Sigmoid colon (tissue), 7 donors: Measurements from ENCODE around the gene SAMD7. TPM values are rescaled to one million over a fixed set of nuclear protein-coding genes. Genes with fewer than 3 reads are reported as not detected.

Experiments used
- DNase-seq: peaks from one replicate; pipeline ENCODE4 v3.0.0-alpha.2; 2019
- H3K27ac ChIP-seq, 4 donors: fragments of 200-600 bp; sonication (generic); one replicate each; pipeline ENCODE4 v1.5.1; 2016 to 2019; ENCODE audit warnings: mild to moderate bottlenecking in 1 of 4
- H3K27me3 ChIP-seq, 3 donors: fragments of 200-600 bp; sonication (generic); one replicate each; pipeline ENCODE4 v1.5.1; 2019; ENCODE audit warnings: mild to moderate bottlenecking in 1 of 3
- H3K36me3 ChIP-seq, 4 donors: fragments of 200-600 bp; sonication (generic); one replicate each; pipeline ENCODE4 v1.5.1; 2016 to 2019
- H3K4me1 ChIP-seq, 4 donors: fragments of 200-600 bp; sonication (generic); one replicate each; pipeline ENCODE4 v1.5.1; 2017 to 2019
- H3K4me3 ChIP-seq, 4 donors: fragments of 200-600 bp; sonication (generic); one replicate each; pipeline ENCODE4 v1.5.1; 2017 to 2019; ENCODE audit warnings: mild to moderate bottlenecking in 2 of 4, moderate library complexity in 1 of 4
- H3K9me3 ChIP-seq, 4 donors: fragments of 200-600 bp in 3 of 4; sonication (generic) in 3 of 4; one replicate each; pipeline versions ENCODE4 v1.5.1 to v1.6.1; 2013 to 2019
- EP300 ChIP-seq, 4 donors: sonication (generic); formaldehyde crosslinking; IDR thresholded peaks; one replicate each; pipeline ENCODE4 v1.6.1; 2017; ENCODE audit warnings: antibody characterized with exemption in 4 of 4
- POLR2A ChIP-seq, 2 donors: fragments of 450-650 bp; IDR thresholded peaks; one replicate each; pipeline ENCODE4 v1.6.1; 2016; ENCODE audit warnings: antibody characterized with exemption in 2 of 2, mild to moderate bottlenecking in 2 of 2, moderate library complexity in 2 of 2
- POLR2AphosphoS5 ChIP-seq, 4 donors: sonication (generic); formaldehyde crosslinking; IDR thresholded peaks; one replicate each; pipeline ENCODE4 v1.6.1; 2017; ENCODE audit warnings: antibody characterized with exemption in 4 of 4
- WGBS, 2 donors: extraction: QIAGEN DNeasy Blood & Tissue Kit; methylation state at CpG; one replicate each; pipeline ENCODE4 v1.1.7; 2013; 5-methylcytosine and 5-hydroxymethylcytosine counted together
- intact Hi-C: fragments of 100-400 bp; cut with DNase I; formaldehyde crosslinking; loops from one replicate; pipeline ENCODE4 v1.15.1; 2023
- polyA plus RNA-seq, 3 donors: library from polyadenylated mRNA; stranded (reverse); fragments of 200-250 nt; gene quantifications; one replicate each; pipeline ENCODE4 v1.2.3, GENCODE V29; 2013
- total RNA-seq, 4 donors: library from RNA; depleted of rRNA; stranded (reverse); fragments of >200 nt; gene quantifications; one replicate each; pipeline ENCODE4 v1.1.0, GENCODE V29; 2016
- TF ChIP-seq, protein P1 (sequence below), 4 experiments: fragments of 450-650 bp in 3 of 4; fragments of 200-600 bp in 1 of 4; IDR thresholded peaks; one replicate each; pipeline ENCODE4 v1.5.1; 2016 to 2019; ENCODE audit warnings: antibody characterized with exemption in 4 of 4, mild to moderate bottlenecking in 3 of 4, moderate library complexity in 2 of 4
- donor health status: healthy with polysubstance abuse.
- donor health status: Bipolar disorder and iron deficiency.
- donor health status: healthy.

Gene SAMD7
- total and polyA plus RNA-seq, 7 donors = not detected

DNA sequence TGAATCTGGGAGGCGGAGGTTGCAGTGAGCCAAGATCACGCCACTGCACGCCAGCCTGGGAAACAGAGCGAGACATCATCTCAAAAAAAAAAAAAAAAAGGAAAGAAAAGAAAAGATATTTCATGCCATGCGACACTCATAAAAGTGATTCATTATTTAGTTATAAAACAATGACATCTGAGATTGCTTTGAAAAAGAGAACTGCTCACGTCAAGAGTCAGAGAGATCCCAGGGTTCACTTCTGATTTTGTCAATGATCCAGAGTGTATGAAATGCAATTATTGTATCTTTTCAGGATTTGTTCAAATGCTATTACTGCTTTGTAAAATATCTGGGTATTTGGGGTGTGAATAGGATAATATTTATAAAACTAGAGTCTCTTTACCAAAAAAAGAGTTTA, 6.0 kb upstream of the SAMD7 start:
- no peaks in the 10 kb centered on the region for H3K27me3 ChIP-seq
- H3K27ac ChIP-seq = no peak overlapping the region
- DNase-seq = no peak
- intact Hi-C loops = no loop called here
- TF ChIP-seq POLR2AphosphoS5 (IDR thresholded peaks at IDR 0.05) (no peak), EP300 (IDR thresholded peaks at IDR 0.05) (no peak), POLR2A (IDR thresholded peaks at IDR 0.05) (no peak)
- TF ChIP-seq, protein P1, sequence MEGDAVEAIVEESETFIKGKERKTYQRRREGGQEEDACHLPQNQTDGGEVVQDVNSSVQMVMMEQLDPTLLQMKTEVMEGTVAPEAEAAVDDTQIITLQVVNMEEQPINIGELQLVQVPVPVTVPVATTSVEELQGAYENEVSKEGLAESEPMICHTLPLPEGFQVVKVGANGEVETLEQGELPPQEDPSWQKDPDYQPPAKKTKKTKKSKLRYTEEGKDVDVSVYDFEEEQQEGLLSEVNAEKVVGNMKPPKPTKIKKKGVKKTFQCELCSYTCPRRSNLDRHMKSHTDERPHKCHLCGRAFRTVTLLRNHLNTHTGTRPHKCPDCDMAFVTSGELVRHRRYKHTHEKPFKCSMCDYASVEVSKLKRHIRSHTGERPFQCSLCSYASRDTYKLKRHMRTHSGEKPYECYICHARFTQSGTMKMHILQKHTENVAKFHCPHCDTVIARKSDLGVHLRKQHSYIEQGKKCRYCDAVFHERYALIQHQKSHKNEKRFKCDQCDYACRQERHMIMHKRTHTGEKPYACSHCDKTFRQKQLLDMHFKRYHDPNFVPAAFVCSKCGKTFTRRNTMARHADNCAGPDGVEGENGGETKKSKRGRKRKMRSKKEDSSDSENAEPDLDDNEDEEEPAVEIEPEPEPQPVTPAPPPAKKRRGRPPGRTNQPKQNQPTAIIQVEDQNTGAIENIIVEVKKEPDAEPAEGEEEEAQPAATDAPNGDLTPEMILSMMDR (IDR thresholded peaks at IDR 0.05) = no peak
- no peak overlapping the region for H3K4me3 ChIP-seq
- H3K9me3 ChIP-seq = peaks cover 0 to 11% (median 3%) of the 10 kb centered on the region in 4 donors
- WGBS, 2 donors = 51 to 67% methylated on average over 6 of the region's 6 CpGs
- peaks cover 0 to 6% (median 0%) of the 10 kb centered on the region in 4 donors for H3K4me1 ChIP-seq
- H3K36me3 ChIP-seq = no peaks in the 10 kb centered on the region

DNA sequence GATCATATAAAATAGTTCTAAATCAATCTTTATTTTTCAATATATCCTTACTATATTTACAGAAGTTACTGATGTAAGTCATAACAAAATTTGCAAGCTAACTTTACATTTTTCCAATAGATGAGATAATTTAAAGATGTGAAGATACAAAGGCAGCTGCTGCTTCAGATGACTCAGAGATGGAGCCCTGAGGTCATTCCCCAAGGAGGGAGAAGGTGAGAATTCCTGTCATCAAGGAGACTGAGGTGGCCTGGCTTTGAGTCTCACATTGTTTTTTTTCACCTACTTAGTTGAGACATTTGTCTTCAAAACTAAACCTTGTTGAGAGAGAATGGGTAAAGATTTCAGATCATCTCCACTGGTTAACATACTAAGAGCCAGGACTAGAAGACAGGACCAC, 3.9 kb upstream of the SAMD7 start:
- H3K36me3 ChIP-seq = no peaks in the 10 kb centered on the region
- no peak for DNase-seq
- no peak overlapping the region for H3K27ac ChIP-seq
- H3K9me3 ChIP-seq = peaks cover 0 to 3% (median 0%) of the 10 kb centered on the region in 4 donors
- no peak overlapping the region for H3K4me3 ChIP-seq
- TF ChIP-seq EP300 (IDR thresholded peaks at IDR 0.05) (no peak), POLR2AphosphoS5 (IDR thresholded peaks at IDR 0.05) (no peak), POLR2A (IDR thresholded peaks at IDR 0.05) (no peak)
- TF ChIP-seq, protein P1 (IDR thresholded peaks at IDR 0.05) = no peak
- no peaks in the 10 kb centered on the region for H3K27me3 ChIP-seq
- peaks cover 0 to 6% (median 0%) of the 10 kb centered on the region in 4 donors for H3K4me1 ChIP-seq
- intact Hi-C loops = no loop called here

DNA sequence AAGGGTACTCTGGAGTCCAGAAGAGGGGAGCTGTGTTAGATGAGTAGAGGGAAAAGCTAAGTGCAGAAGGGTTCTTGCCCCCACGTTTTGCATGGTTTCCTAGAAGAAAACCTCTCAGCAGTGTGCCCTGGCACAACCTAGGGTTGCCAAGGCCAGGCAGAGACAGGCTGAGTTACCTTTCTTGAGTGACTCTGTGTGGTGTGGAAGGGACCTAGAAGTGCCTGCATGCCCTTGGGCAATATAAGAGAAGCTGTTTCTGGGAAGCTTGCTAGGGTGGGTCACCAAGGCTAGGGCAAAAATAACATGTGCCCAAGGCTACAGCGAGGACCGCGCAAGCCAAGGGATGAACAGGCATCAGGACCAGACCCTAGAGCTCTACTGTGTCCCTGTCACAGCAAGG, 3.4 kb upstream of the SAMD7 start:
- H3K4me1 ChIP-seq = peaks cover 0 to 6% (median 0%) of the 10 kb centered on the region in 4 donors
- no peak for DNase-seq
- 93 to 95% methylated on average over 4 of the region's 4 CpGs for WGBS, 2 donors
- intact Hi-C loops = no loop called here
- no peak overlapping the region for H3K27ac ChIP-seq
- H3K4me3 ChIP-seq = no peak overlapping the region
- no peaks in the 10 kb centered on the region for H3K27me3 ChIP-seq
- no peak for TF ChIP-seq POLR2AphosphoS5 (IDR thresholded peaks at IDR 0.05)
- TF ChIP-seq EP300 (IDR thresholded peaks at IDR 0.05) = no peak
- TF ChIP-seq POLR2A (IDR thresholded peaks at IDR 0.05) = no peak
- TF ChIP-seq, protein P1 (IDR thresholded peaks at IDR 0.05) = no peak
- peaks cover 0 to 2% (median 0%) of the 10 kb centered on the region in 4 donors for H3K9me3 ChIP-seq
- H3K36me3 ChIP-seq = no peaks in the 10 kb centered on the region

DNA sequence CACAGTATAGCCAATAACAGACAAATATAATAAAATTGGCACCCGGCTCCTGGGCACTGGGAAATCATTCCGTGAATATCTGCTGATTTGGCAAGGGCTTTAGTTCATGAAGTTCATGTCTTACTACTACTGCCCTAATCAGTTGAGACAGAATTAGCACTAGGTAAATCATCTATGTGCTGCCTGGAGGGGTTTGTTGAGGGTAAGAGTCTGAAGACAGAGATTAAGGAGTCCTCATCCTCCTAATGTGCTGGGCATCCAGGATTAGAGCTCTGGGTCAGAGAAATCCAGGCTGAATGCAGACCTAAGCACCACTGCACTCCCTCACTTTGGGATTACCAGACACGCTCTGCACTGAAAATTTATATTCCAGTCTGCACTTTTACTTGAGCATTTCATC, 2.0 kb downstream of the SAMD7 start:
- no peaks in the 10 kb centered on the region for H3K27me3 ChIP-seq
- no peak for DNase-seq
- no peak overlapping the region for H3K27ac ChIP-seq
- H3K4me1 ChIP-seq = no peaks in the 10 kb centered on the region
- WGBS, 2 donors = 84% methylated on average over 3 of the region's 3 CpGs
- H3K9me3 ChIP-seq = no peaks in the 10 kb centered on the region
- no peaks in the 10 kb centered on the region for H3K36me3 ChIP-seq
- TF ChIP-seq EP300 (IDR thresholded peaks at IDR 0.05) = no peak
- TF ChIP-seq, protein P1 (IDR thresholded peaks at IDR 0.05) = no peak
- no peak for TF ChIP-seq POLR2A (IDR thresholded peaks at IDR 0.05)
- TF ChIP-seq POLR2AphosphoS5 (IDR thresholded peaks at IDR 0.05) = no peak
- H3K4me3 ChIP-seq = no peak overlapping the region
- intact Hi-C loops = no loop called here

DNA sequence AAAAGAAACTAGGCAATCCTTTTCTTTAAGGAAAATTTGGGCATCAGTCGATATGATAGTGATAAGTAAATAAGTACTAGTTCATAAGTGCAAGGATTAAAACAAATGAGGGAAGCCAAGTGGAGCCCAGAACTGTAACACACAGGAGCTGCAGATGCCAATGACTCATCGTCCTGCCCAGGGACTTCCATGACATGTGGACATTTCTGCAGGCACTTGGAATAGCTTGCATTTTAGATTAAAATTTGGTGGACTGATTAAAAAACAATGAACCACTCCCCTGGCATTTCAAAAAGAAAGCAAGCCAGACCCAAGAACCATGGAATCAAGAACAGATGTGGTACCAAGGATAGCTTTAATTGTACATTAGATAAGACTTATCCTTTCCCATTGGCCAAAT, 2.9 kb downstream of the SAMD7 start:
- TF ChIP-seq EP300 (IDR thresholded peaks at IDR 0.05) (no peak), POLR2AphosphoS5 (IDR thresholded peaks at IDR 0.05) (no peak), POLR2A (IDR thresholded peaks at IDR 0.05) (no peak)
- TF ChIP-seq, protein P1 (IDR thresholded peaks at IDR 0.05) = no peak
- no peaks in the 10 kb centered on the region for H3K9me3 ChIP-seq
- 78 to 85% methylated on average over 2 of the region's 2 CpGs for WGBS, 2 donors
- no peaks in the 10 kb centered on the region for H3K27me3 ChIP-seq
- H3K4me3 ChIP-seq = no peak overlapping the region
- H3K27ac ChIP-seq = no peak overlapping the region
- intact Hi-C loops = no loop called here
- no peak for DNase-seq
- H3K36me3 ChIP-seq = no peaks in the 10 kb centered on the region
- no peaks in the 10 kb centered on the region for H3K4me1 ChIP-seq
